ENCODE results near the gene DLGAP1.

DLGAP1 gene

DNA sequence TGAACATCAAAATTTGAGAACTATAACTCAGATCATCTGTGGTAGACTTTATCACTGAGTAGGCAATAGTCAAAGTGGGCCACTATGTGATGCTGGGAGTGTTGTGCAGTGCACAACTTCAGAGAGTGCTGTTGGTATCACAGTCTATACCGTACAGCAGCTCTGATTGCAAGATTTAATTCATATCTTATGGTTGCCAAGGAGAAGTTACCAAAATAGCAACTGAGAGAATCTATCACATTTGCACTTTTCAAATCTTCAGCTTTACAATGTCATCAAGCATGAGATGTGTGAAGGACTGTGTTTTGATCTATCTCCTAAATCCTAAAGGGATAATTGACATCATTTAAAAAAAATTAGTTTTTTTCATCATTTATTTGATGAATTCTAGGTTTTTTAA lies 216.1 kb downstream of the DLGAP1 start:
- no peak for DNase-seq (ENCODE audit: low read depth)

DNA sequence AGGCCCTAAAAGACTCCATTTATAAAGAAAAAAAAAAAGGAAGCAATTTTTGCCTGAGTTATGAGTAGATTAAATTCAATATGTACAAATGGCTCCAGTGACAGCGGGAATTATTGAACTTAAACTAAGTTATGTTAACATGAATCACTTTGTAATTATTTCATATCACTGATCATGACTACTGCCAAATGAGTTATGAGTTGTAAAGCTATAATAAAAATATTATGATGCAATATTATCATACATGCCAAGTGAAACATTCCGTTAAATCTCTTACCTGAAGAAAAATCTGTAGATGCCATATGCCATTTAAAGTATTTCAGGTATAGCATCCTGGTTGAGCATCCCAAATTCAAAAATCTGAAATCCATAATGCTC lies 217.5 kb downstream of the DLGAP1 start:
- DNase-seq (ENCODE audit: low read depth): no peak

DNA sequence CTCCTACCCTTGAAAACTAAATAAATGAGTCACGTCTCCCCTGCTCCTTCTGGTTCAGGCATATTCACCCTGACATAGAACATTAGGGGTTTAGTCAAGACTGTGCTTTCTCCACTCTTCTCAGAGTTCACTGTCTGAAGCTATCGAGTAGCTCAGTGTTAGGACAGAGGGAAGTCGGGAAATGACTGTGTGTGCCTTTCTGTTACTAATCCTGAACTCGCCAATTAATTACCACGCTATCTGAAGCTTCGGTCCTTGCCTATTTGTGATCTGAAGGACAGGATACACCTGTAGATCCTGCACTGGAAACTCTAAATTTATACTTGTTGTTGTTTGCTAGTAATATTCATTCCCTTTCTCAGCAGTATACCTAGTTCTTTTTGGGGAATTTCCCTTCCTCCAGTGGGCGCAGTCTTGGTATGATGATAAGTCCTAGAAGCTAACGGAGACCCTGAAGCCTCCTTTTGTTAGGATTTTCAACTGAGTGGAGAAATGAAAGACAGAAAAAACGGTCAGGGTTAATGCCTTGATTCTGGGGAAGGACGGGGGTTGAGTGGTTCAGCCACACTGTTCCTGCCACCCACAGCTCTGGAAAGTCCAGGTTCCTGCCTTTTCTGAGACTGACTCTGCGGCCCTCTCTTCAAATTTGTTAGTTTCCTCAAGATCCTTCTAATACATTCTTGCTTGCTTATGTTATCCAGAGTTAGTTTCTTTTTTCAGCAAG lies 218.0 kb downstream of the DLGAP1 start:
- no peak for DNase-seq (ENCODE audit: low read depth)

DNA sequence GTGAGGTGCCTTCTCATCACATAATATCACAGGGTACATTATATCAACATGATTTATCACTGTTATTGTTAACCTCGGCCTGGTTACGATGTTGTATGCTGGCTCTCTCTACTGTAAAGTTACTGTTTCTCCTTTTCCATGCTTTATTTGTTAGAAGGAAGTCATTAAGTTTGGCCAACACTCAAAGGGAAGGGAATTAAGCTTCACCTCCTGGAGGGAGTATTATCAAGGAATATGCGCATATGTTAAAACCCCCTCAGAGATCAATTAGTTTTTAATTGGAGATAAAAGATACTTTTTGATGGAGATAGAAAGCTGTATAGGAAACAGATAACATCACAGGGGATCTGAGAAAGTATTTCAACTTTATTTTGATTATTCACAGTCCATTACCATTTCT lies 221.6 kb downstream of the DLGAP1 start:
- no peak for DNase-seq (ENCODE audit: low read depth)

DNA sequence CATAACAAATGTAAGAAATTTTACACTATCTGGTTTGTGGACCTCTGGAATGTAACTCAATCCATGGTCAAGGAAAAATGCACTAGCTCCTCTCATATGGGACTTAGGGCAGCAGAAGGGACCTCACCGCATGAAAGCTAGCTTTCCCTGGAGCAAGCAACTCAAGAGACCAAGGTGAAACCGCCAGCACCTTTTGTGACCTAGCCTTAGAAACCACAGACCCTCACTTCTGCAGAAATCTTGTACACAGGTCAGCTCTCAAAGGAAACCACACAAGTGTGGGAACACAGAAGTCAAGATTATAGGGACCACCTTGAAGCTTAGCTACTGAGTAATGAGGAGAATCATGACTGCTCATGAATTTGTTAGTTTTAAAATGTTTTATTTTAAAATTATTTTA lies 222.5 kb downstream of the DLGAP1 start:
- DNase-seq (ENCODE audit: low read depth): no peak

DNA sequence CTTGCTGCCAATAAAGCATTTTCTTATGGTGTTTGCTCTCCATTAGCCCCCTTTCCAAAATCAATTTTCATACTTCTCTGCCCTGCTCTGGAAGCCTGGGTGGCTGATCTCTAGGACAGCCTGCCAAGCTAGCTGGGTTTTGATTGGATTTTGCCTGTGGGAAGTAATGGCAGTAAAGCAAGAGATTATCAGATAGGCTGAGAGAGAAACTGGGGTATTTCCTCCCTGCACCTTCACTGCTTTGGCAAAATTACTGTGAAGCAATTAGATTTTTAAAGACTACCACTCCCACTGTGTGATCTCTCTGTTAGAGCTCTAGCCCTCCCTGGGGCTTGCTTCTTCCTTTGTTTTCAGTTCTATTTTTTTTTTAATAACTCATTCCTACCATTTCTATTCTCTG lies 223.8 kb downstream of the DLGAP1 start:
- no peak for DNase-seq (ENCODE audit: low read depth)

DNA sequence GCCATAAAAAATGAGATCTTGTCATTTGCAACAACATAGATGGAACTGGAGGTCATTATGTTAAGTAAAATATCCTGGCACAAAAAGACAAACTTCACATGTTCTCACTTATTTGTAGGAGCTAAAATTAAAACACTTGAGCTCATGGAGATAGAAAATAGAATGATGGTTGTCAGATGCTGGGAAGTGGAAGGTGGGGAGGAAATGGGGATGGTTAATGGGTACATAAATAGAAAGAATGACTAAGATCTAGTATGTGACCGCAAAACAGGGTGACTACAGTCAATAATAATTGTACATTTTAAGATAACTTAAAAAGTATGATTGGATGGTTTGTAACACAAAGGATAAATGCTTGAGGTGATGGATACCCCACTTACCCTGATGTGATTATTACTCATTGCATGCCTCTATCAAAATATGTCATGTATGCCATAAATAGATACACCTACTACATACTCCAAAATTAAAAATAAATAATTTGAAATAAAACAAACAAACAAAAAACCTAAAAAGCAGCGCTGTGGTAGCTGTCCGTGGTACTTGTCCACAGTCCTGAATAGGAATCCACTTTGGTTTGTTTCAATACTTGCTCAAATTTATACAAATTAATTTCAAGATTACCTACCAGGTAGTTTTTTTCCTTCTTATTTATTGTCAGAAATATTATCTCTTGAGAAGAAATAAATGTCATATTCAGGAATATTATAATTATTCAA lies 224.5 kb downstream of the DLGAP1 start:
- no peak for DNase-seq (ENCODE audit: low read depth)

DNA sequence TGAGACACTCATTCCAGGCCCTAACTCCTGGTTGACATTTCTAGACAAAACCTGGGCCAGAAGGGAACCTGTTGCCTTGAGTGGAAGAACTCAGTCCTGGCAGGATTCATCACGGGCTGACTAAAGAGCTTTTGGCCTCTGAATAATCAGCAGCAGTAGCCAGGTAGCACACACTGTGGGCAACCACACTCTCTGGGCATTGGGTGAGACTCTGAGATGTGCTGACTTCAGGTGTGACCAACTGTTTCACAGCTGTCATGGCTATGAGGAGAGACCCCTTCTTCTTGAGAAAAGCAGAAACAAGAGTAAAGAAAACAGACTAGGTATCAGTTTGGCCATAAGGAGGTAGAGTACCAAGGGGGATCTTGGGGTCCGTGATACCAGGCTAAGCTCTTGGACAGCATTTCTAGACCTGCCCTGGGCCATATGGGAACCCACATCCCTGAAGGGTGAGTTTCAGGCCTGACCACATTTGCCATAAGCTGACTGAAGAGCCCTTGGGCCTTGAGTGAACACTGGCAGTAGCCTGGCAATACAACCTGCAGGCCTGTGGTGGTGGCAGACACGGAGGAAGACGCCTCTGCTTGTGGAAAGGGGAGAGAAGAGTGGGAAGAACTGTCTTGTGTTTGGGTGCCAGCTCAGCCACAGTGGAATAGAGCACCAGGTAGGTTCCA lies 230.9 kb downstream of the DLGAP1 start:
- no peak for DNase-seq (ENCODE audit: low read depth)

DNA sequence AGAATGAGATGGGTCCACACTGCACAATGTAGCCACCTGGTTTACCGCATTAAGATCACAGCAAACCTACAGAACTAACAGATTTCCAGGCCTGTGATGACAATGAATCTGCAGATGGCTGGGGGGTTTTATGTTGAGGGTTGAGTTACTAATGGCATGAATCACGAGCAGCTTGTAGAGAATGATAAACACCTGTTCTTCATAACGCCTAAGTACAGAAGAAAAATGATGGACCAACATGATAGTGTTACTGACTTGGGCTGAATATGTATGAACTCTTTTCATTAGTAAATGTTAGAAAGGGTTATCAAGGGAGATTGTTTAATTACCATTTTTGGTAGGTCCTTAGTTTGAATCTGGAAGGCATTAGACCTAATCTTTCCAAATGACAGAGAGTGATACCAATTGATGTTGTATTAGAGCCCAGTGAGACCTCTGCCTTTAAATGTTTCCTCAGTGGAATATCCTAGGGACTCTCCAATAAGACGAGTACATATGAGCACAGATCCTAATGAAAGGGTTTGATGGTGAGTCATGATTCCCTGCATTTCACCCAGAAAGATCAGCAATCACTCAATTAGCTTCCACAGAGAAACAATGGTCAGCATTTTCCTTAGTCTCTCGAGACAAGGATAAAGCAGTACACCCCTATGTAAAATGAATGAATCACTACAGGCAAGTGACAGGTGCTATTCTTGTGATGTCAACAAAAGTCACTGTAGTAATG lies 243.8 kb downstream of the DLGAP1 start:
- no peak for DNase-seq (ENCODE audit: low read depth)

DNA sequence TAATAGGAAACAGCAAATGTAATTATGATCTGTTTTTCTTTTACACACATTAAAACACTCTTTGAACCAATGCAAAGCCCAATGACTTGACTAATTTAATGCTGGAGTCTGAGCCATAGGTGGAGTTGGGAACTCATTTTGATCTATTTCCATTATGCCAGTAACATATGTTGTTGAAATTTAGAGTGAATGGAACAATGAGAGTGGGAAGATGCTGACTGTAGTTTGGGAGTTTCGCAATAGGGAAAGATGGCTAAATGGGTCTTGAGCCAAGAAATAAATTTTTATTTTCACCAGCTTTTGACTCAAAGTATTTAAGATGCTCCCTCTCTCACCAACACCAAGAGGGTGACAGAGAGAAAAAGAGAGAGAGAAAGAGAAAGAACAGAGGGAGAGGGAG lies 246.7 kb downstream of the DLGAP1 start:
- no peak for DNase-seq (ENCODE audit: low read depth)

DNA sequence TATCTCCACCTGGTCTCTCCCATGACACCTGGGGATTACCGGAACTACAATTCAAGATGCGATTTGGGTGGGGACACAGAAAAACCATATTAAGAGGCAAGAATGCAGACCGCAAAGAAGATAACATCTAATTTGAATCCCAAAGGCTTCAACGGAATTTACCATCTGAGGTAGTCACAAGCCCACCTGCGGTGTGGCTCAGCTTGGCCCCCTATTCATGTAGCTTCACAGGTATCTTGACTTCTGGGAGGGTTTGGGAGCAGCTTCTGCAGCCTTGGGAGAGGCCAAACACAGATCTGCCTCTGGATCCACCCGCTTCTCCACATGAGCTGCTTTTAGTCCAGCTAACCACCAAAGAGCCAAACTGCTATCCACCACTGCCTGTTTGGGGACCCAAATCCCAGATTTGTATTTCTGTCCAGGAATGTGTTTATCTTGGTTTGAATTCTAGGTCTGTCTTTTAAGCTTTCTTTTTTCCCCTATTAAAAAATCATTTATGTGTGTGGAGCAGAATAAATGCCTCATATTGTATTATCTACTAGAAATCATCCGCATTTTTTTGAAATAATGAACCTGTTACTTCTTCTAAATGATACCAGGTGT lies 247.6 kb downstream of the DLGAP1 start:
- no peak for DNase-seq (ENCODE audit: low read depth)

DNA sequence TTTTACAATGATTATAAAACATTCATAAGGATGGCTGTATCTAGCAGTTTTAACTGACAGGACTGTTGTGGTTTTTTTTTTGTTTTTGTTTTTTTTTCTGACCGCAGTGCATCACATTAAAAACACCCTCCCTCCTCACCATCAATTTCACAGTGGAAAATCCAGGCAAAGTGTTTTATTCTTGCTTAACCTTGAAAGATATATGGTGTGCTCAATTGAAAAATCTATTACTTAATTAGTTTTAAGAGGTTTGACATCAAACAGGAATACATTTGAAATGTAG lies 250.7 kb downstream of the DLGAP1 start:
- no peak for DNase-seq (ENCODE audit: low read depth)

DNA sequence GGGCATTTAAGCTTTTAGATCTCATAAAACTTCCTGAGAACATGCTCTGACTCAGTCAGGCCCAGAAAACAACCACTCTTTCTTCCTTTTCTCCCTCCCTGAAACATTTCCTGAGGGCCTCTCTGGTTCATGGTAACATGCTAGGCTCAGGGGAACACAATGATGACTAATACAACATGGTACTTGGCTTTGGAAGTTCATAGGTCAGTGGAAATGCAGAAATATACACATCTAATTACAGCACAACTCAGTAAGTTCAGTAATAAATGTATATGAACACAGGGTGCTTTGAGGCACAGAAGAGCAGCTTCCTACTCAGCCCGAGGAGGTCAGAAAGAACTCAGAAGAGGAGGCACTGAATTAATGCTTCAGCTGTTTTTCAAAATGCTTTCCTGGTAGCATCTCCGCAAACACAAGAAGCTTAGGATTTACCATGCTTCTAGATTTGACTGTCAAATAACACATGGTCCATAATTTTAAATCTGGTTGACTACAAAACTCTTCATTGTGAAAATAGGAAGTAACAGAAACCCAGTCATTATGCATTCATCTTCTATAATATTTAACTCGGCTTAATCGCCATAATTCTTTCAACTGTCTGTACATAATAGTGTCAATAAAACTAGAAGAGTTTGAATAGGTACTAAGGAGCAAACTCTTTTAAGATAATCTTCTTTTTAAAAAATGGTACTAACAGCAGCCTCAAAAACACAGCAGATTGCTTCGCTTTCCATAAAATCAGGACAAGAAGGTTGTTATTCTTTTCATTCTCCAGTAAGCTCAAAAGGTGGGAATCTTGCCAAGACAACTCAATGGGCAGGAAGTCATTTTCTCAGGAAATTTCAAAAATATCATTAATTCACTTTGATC lies 251.3 kb downstream of the DLGAP1 start:
- no peak for DNase-seq (ENCODE audit: low read depth)

DNA sequence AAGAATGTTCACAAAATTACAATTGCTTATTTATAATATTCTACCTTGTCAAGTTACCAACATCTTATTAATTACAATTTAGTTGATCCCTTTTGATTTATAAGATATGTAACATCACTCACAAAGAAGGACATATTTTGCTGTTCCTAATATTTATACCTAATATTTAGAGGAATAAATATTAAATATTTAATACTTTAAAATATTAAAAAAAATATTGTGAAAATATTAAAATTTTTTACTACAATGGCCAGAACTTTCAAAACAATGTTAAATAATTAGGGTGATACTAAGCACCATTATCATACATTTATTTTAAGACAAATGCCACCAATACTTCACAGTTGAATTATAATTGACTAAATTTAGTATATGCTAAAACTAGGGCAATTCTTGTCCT lies 254.7 kb downstream of the DLGAP1 start:
- no peak for DNase-seq (ENCODE audit: low read depth)

DNA sequence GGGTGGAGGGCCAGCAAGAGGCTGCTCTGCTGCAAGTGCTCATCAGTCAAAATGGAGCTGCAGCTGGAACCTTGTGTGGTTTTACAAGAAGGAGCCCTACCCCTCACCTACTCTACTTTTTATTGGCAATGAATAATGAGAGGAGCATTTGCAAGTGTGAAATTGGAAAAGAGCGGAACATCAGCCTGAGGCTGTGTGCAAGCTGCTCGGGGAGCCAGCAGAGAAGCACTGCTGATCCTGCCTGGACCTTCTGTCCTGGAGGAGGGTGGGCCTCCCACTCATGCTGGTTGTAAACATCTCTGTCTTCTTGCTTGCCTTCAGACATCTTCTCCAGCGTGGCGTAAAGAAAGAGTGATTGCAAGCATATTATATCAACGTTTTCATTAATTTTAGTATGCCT lies 256.2 kb downstream of the DLGAP1 start:
- DNase-seq (ENCODE audit: low read depth): no peak

DNA sequence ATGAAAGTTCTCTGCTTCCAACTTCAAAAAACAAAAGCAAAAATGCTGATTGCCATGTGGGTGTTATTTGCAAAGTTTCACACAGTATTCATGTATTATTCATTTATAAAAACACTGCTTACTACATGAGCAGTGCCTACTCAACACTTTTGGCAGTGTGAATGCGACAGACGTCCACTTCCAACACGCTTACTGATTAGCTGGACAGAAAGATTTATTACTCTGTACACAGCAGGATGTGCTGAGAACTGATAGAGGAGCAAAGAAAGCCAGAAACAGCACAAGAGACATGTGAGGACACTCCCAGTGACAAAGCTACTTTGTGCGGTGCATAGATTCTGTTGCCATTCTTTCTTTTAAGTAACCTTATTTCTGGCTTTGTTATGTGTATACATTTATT lies 258.8 kb downstream of the DLGAP1 start:
- no peak for DNase-seq (ENCODE audit: low read depth)

DNA sequence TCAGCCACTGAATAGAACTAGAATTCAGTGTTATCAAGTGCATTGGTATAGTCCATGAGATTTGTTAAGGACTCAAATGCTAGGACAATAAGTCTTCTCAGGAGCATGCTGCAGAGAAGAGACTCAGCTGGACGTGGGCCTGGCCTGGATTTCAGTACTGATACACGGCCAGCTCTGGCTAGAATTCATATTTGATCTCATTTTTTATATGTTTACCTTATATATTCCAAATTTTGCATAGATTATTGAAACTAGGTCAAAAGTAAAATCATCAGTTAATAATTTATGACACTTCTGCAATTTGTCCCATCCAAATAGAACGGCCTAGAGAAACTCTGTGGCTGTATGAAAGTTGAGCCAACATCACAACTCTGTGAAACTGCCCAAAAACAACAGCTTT lies 262.0 kb downstream of the DLGAP1 start:
- DNase-seq (ENCODE audit: low read depth): no peak

DNA sequence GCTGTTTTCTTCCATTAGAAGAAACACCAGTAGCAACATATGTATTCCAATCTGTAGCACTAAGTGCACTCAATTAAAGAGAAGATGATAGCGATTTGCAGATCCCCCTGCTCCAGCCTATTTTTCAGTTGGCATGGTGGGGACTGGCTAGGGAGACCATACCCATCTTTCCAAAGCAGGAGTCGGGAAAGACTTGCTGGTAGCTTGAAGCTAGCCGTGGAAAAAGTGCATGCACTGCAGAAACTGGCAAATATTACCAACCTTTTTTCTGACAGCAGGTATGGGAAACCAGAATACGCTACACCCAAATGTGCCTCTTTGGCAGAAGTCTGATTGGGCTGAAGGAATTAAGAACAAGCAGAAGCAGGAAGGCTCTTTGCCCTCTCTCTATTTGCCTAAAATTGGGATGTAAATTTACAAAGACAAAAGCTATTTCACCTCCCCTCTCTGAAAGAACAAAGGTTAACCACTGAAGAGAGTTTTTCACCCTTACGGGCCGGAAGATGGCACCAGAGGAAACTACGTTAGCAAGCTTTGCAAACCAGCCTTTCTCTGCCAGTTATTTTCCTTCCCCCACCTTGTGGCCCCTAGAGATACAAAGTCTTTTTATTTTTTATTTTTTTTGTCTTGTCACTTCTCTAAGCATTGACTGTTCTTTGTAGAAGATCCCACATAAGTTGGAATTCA lies 273.1 kb downstream of the DLGAP1 start:
- DNase-seq (ENCODE audit: low read depth): no peak

DNA sequence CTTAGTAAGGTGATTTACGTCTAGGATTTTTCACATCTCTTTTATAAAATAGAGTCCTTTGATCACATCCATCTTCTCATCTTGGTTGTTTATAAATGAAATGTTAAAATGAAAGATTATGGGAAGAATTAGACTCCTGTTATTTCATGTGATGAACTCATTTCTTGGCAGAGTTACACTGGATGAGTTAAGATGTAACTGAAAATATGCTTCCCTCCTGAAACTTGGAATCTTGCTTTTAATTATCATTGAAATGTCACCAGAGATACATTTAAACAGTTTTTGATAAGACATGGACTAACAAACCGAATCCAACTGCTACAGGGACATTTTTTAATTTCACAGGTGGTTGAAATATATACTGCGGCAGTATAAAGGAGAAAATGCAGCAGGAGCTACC lies 274.0 kb downstream of the DLGAP1 start:
- no peak for DNase-seq (ENCODE audit: low read depth)

DNA sequence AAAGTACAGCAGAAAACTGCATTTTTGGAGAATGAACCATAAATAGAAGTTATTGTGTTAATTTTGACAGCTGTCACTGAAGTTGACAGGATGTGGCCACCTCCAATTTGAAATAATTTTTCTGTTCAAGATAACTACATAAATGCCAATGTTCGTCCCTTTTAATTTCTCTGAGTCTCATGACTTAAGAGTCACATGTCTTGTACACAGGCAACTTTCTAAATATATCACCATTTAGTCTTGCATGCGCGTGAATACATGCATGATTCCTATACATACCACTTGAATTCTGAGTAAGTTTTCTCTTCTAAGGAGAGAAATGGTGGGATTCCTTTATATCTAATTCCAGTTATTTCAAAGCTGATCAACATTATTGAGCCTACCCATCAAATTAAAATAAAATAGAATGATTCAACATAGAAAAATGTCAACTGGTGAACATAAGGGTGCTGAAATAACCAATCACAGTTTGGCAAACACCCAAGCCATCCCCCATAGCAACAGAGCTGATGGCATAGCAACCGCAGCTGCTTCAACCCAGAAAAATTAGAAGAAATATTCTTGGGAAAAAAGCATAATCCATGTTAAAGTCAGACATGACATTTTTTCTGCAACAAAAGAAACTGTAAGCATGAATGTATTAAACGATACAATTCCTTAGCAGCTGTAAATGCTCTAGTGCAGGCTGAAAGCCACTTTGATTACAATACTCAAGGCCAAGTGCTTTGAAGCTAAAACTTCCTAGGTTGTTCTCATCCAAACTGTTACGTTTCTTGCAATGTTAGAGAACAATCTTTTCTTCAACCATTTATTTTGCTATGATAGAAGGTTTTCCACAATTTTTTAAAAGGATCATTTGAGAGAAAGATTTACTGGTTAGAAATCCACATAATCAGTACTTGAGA lies 282.7 kb downstream of the DLGAP1 start:
- DNase-seq (ENCODE audit: low read depth): no peak

Measured in amniotic epithelial cell (primary cell).